Stimulated activated CD4-positive, alpha-beta T cell treated with anti-CD3 and anti-CD28 coated beads, Interleukin-15, amount 100 ng/mL, for 24 hours (primary cell): ENCODE data around the gene SLC39A2.
A peak's percentile ranks its signal among the peaks of the same experiment; 100 is the strongest.
"Not testable (repeated sequence)": the region's sequence is repeated elsewhere in the genome, so short reads cannot be mapped to it uniquely, and the experiment has no call there.

ENCODE experiments used
- DNase-seq: peaks from one replicate; pipeline ENCODE4 v3.0.0-alpha.2; 2020

SLC39A2 gene

DNA sequence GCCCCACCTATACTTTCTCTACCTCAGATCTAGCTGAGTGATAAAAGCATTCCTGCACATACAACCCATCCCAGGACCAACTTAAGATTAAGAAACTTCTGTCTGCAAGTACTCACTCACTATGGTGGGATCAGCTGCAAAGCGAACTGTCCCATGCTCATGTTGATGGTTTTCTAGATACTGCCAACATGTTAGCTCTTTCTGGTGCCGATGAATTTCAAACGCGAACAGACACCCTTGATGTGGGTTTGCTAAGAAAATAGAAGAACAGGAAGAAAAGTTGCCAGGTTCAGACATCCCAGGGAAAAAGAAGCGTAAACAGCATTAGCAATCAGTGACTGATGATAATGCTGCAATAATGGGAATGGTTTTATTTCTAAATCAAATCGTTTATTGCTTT lies 1.5 kb upstream of the SLC39A2 start:
- DNase-seq, result no peak

DNA sequence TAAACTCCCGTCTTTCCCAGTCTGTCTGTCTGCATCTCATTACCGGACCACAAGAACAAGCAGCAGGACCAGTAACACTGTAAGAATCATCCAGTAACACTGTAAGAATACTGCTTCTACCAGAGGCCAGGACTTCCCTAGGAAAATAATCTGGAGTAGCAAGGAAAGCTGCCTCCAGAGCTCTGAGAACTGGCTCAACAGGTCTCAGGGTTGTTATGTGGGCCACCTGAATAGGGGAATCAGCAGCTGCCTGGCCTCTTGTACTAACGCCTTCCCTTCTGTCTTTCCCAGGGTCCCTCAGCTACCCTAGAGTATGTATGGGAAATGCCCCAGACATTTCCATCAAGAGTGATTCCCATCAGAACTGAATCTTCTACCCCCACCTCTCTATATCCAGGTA lies 954 bp upstream of the SLC39A2 start:
- DNase-seq, result no peak

DNA sequence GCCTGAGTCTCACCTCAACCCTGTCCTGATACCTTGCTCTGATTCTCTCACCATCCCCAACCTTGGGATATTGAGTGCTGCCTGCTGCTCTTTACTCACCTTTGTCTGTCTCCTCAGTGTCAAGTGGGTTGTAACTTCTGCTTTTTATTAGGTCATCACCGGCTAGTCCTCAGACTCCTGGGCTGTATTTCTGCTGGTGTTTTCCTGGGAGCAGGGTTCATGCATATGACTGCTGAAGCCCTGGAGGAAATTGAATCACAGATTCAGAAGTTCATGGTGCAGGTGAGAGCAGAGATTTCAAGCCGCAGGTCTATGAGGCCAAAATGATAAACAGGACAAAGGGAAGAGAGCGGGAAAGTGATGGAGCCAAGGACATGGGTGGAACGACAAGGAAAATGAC lies 498 bp downstream of the SLC39A2 start:
- DNase-seq, result no peak

DNA sequence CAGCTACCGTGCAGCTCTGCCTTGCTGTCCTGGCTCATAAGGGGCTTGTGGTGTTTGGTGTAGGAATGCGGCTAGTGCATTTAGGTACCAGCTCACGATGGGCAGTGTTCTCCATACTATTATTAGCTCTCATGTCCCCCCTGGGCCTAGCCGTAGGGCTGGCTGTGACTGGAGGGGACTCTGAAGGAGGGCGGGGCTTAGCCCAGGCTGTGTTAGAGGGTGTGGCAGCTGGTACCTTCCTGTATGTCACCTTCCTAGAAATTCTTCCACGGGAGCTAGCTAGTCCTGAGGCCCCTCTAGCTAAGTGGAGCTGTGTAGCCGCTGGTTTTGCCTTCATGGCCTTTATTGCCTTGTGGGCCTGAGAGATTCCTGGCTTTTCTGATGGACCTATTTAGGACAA lies 2.1 kb downstream of the SLC39A2 start:
- no peak for DNase-seq

DNA sequence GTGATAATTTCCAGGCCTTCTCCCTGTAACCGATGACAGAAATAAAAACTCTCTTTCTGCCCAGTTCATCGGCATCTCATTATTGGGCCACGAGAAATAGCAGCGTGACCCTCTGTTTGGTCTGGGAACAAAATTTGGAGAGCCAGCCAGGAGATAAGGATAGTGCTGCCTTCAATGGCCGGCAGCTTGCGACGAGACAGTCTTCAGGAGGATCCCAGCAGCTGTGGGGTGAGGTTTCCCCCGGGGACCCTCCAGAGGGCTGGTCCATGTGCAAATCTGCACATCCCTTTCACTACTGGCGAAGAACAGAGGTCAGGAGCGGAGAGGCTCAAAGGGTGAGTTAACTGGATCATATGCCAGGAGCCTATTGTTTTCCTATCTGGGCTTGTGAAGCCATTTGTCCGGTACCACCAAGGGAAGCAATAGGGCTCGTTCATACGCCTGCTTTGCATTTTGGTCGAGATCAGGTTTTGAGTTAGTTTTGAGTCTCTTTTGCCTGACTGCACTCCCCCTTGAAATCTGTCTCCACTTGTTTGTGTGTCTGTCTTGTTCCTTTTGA lies 4.8 kb downstream of the SLC39A2 start:
- DNase-seq, result no peak

DNA sequence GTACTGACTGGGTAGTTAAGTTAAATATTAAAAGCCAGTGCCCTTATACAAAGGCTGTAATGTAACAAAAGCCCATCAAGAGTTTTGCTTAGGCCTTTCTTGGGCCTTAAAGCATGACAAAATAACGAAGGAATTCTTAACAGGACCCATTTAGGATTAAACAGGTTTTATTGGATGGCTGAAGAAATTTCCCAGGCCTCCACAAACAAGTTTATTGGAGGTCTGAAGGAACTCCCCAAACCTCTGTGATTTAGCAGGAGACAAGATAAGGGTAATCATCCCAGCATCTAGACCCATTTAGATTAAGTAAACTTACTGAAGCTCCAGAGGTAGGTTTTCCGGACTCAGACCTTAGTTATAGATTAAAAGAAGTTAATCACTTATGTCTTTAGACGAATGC lies 10.6 kb downstream of the SLC39A2 start:
- DNase-seq, result not testable (repeated sequence)

DNA sequence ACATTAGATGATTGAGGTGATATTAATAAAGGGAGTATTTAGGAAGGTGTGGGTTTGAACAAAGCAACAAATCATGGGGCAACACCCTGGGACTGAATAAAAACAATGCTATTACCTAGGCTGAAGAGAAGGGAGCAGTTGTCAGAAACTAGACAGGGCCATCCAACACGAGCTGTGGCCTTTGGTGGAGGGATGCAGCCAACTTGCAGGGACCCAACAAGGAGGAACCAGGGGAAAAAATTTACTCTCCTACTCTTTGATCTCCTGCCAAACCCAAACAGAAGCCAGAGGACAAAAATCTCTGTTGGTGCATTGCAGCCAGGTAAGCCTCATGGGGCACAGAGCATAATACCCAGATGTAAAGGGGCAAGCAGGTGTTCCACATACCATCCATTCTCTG lies 12.0 kb downstream of the SLC39A2 start:
- no peak for DNase-seq

DNA sequence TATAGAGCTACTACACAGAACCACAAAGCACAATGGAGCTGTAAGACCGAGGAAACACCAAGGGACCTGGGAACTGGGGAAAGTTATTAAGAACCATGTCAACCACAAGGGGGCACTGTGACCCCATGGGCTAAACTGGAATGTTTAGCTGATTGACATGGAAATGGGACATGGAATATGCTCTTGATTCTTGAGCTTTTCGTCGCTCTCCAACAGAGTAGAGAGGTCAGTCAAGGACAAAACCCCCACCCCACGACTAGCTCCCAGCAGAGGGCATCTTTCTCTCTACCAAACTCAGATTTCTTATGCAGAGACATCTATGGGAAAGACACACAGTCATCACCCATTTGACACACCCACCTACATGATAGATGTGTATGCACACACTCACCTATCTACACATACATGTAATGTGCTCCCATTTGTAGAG lies 15.7 kb downstream of the SLC39A2 start:
- DNase-seq, result peak; percentile 88

DNA sequence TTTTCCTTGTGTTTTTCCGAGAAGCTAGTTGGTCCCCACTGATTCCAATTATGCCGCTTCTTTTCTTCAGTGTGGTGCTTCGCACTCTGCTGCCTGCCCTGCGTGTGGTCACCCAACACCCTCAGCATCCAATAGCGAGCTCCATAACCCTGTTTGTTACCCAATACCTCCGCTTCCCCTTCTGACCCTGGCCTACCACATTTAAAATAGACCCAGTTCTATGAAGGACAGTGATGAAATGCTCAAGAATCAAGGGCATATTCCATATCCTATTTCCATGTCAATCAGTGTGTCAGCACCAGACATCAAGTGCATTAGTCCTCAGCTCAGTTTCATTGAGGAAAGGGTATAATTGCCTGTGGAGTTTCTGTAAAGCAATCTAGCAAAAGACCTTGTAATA lies 16.2 kb downstream of the SLC39A2 start:
- DNase-seq, result no peak

DNA sequence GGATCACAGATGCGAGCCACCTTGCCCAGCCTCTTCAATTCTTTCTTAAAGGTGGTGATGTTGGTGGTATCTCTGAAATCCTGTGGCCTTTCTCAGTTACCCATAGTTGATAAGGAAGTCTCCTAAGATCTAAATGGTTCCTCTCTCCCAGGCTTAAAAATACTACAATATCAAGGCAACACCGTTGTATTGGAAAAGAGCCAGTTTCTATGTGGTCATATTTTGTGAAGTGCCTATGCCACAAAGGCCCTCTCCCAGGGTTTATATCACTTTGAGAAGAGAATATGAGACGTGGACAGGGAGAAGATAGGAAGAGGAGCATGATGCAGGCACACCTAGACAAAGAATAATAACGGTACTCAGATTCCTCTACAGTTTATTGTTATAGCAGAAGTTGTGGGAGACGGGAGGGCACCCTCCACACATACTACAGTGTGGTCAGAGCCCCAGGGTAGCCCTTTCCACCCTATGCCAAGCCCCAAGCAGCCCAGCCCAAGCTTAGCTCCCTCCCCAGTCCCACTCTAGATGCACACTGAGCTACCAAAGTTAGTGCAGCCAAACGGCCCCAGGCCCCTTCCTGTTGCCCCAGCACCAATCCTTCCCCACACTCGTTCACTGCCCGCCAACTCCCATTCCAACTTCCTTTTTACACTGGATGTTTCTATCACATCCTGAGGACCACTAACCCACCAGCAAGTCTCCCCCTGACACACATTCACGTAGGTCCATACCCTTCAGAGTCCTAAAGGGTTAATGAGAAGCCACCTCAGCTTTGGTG lies 17.5 kb downstream of the SLC39A2 start:
- DNase-seq, result no peak

DNA sequence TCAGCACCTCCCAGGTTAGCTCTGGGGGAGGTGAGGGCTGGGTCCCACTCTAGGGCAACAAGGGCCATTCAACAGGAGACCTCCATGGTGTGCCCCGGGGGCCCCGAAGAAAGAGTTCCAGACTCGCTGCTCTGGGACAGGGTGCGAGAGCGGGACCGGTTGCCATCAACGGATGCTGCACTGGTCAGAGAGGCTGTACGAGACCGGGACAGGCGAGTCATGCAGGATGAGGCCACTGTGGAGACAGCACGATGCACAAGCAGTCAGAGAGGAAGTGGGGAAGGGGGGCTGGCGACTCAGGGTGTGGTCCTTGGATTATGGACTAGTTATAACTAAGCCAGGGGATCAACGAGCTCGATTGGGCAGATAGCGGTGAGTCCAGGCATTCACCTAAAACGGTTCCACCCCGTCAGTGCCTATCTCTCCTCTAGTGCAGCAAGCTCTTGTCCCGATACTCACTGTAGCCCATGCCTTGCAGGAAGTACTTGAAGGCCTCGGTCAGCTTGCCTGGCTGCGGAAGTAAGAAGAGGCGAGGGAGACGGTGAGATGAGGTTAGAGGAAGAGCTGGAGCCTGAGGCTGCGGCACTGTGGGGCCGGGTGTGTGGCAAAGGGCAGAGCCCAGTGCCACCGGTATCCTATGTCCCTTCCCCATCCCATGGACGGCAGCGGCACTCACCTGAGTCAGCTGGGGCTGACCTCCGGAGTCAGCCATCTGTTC lies 18.6 kb downstream of the SLC39A2 start:
- no peak for DNase-seq

DNA sequence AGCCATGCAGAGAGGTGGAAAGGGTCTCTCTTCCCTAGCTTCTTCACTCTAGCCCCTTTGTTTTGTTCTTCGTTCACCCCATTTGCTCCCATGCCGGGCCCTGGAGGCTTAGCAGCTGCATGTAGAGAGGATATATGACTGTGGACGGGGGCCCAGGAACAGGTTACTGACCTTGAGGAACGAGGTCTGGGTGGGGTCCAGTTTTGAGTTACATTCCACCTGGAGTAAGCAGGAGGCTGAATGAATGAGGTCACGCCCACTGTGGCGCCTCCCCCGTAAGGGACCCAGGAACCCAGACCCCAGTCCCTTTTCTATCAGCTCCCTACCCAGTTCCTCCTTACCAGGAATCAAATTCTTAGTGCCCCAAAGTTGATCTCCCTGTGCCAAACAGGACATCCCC lies 19.2 kb downstream of the SLC39A2 start:
- no peak for DNase-seq

DNA sequence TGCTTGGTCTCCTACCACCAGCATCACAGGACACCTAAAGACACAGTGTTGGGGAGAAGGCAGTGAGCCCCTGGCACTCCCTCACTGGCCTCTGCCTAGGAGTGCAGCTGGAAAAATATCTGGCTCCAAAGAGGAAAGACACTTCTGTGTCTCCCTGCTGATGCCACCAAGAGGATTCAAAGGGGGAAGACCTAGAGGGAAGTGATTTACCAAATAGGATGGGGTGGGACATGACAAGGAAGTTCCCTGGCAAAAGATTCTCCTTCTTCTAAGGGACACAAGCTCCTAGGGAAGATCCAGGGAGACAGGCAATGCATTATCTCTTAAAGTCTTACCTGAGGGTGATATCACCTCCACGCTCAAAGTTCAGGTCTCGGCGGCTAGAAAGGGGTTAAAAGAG lies 19.7 kb downstream of the SLC39A2 start:
- DNase-seq, result no peak

DNA sequence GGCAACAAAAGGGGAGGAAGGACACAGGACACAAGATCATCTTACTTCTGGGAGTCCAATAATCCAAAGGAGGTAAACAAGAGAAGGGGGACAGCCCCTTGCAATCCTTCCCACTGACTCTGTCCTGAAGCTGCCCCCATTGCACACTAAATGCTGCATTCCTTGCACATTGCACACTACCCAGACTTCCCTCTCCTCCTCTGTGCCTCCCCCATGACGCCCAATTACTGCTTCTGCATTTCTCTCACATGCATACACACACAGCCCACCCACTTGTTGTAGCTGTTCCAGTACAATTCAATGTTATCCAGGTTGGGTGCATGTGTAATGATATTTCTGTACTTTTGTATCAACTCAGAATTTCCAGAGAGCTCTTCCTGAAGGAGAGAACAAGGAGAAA lies 20.3 kb downstream of the SLC39A2 start:
- DNase-seq, result no peak

DNA sequence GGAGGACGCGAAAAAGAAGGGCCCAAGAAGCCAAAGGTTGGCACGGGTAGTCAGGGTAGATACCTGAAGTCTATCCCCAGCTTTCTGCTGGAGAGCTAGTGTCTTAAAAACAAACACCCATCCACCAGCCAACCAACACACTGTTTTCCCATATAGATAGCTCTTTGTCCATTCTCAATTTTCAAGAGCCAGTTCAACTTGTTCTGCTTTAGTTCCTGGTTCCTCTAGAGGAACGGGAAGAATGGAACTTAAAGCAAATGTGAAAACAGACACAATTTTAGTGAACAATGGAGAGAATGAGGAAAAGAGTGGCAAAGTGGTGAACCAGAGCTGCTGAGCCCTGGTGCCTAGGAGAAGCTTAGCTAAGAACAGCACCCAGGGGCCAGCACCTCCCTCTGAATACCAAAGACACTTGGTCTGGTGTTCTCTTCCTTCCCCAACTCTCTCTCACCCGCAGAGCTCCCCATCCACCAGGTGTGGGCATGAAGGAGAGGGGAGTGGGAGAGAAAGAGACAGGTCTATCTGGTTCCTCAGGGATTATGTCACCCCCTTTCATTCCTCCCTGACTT lies 22.0 kb downstream of the SLC39A2 start:
- no peak for DNase-seq

DNA sequence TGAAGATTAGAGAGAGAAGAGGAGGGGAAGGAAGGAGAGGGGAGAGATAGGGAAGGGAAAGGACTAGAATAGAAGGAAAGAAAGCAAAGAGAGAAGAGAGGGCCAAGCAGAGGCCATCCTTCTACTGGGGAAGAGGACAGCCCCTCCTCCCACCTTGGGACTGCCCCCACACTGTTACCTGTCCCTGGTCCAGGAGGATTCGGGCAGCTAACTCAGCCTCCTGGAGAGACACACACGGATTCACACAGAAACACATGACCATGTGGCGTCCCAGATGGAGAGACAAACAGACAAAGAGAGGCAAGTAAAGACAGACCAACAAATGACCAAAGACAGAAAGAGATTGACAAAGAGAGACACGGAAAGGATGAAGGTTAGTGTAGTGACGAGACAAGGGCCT lies 23.6 kb downstream of the SLC39A2 start:
- no peak for DNase-seq

DNA sequence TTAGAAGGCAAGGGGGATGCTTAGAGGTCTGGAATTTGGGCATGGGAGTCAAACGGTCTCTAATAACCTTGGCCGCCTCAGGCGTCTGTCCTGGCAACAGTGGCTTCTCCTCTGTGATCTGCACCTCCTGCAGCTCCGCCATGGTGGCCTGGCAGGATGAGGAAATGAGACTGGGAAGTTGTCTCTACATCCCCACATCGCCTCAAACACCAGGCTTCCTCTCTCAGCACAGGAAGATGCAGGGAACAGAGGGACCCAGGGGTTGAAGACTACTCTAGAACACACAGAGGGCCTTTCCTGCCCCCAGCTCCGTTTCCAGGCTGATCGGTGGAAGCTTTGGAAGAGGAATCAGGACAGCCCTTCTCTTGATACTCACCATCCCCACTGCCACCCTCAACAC lies 24.1 kb downstream of the SLC39A2 start:
- DNase-seq, result no peak

DNA sequence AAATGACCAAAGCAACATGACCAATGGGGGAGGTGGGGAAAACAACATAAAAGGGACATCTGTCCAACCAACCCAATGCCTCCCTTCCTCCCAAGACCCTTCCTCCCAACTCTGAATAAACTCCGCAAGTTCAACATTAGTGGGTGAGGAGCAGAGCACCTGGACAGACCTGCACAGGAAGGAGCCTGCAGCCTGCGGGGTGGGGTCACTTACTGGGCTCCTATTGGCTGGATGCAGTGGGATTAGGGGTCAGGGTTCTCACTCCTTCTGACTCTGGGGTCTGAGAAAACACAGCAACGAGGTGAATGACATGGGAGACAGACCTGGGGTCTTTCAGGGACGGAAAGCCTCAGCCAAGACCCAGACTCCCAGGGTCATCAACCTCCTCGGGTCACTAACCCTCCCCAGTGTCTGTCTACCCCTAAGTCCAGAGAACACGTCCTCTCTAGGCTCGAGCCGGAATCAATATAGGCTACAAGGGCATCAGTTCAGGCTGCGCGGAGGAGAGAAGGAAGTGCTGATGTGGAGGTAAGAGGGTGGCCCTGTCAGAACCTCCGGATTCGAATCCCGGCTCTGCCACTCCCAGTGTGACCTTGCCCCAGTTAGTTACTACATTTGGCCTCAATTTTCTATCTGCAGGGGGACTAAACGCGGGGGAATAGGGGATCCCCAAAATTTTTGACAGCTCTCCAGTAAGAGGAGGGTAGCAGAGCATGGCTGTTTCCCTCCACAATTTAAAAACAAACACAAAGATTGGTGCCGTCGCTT lies 24.9 kb downstream of the SLC39A2 start:
- DNase-seq, result peak; percentile 20

DNA sequence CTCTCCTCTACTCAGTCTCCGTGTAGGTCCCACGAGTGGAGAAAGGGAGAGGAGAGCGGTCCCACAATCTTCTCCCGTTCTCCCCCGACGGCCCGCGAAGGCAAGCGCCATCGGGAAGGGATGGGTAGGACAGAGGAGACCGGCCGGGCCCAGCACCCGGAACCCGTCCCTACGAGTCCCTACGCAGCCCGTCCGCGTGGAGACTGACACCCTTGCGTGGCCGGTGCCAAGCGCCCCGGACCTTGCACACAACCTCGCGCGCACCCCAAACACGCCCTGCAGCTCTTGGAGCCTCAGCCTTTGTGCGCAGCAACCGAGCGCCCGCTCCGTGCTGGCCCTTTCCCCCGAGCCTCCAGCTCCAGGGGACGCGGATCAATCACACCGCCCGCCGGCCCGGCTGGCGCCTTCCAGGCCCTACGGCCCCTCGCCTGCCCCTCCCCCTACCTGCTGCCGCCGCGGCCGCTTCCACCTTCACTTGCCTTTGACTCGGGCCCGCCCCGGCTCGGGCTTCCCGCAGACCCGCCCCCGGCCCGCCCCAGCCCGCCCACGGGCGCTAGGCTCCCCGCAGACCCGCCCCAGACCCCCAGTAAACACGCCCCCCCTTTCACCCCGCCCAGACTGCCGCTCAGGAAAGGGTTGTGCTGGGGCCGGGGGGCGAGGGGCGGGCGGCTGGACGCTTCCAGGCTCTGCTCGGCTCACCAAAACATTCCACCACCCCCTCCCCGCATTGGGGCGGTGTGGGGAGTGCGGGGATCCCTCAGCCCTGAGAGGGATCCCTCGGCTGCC lies 25.7 kb downstream of the SLC39A2 start, which contains the start of gene NDRG2:
TSS of gene NDRG2 (minus strand) at position 477 of the 786 bp plus-strand sequence. CDS start 1,746 bp downstream, outside the sequence.
- DNase-seq, result peak; percentile 78

DNA sequence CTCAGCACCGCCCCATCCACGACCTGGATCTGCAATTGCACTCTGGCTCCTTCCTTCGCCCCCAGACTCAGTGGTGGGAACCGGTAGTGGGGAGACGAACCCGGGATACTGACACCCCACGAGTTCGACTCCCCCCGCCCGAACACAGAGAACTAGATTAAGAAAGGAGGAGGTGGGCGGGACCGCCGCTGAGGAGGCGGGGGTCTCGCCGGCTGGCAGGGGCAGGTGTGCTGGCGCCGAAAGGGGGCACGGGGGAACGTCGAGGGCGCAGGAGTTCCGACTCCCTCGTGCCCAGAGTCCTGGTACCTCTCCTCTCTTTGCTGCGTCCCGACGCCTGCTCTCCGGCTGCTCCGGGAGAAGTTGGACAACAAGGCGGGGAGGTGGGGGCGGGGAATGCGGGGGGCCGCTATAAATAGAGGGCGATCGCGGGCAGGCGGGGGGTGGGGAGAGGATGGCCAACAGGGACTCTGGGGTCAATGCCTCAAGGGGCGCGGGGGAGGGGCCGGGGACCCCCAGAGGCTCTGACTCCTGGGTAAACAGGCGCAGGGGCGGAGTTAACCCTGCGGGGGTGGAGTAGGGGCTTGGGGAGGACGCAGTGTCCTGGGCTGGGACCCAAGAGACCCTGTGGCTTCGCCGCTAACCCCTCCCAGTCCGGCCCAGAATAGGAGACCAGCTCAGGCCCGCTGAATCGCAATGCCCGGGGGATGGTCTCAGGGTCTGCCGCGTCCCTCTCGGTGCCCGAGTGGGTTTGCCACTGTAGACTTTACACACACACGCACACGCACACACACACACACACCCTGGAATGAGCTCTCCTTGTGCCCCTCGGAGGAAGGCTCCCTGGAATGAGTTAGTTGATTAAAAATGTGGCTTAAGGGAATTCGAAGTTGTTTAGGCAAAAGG lies 26.5 kb downstream of the SLC39A2 start:
- no peak for DNase-seq
